ENCODE measurements around the gene PRR14L. TPM values are rescaled to one million over a fixed set of nuclear protein-coding genes. Genes with fewer than 3 reads are reported as not detected.
"Not testable (repeated sequence)": the region's sequence is repeated elsewhere in the genome, so short reads cannot be mapped to it uniquely, and the experiment has no call there.

Gene PRR14L
- total and polyA plus RNA-seq, 8 donors = 25.8 to 55.1 (median 30.3) TPM

- no peak for DNase-seq
- H3K9me3 ChIP-seq = no peaks in the 10 kb centered on the region
- H3K27ac ChIP-seq = no peak overlapping the region
- TF ChIP-seq CTCF (IDR thresholded peaks at IDR 0.05) = no peak
- peak overlapping the region in 1 of 2 donors; percentile 97 for H3K4me3 ChIP-seq
- peaks cover 0 to 10% of the 10 kb centered on the region in 2 donors for H3K36me3 ChIP-seq
- no peak for ATAC-seq
- intact Hi-C loops (cut with DNase I) = no loop called here
- H3K27me3 ChIP-seq = no peaks in the 10 kb centered on the region
- H3K4me1 ChIP-seq = peaks cover 19 to 66% of the 10 kb centered on the region in 2 donors
Observed at GRCh38 chr22:31748490-31748889, 1.4 kb downstream of the PRR14L start.

GRCh38 chr22:31747441-31747840 is 2.5 kb downstream of the PRR14L start:
- Histone ChIP-seq H3K36me3 (peaks cover 0 to 10% of the 10 kb centered on the region in 2 donors), H3K4me1 (peaks cover 15 to 58% of the 10 kb centered on the region in 2 donors), H3K4me3 (no peak overlapping the region), H3K27ac (no peak overlapping the region), H3K27me3 (no peaks in the 10 kb centered on the region), H3K9me3 (no peaks in the 10 kb centered on the region)
- intact Hi-C loops (cut with DNase I) = no loop called here
- ATAC-seq (no peak), DNase-seq (no peak)
- no peak for TF ChIP-seq CTCF (IDR thresholded peaks at IDR 0.05)

- Histone ChIP-seq H3K4me3 (no peak overlapping the region), H3K27ac (no peak overlapping the region), H3K27me3 (no peaks in the 10 kb centered on the region), H3K4me1 (peaks cover 13 to 75% of the 10 kb centered on the region in 2 donors), H3K9me3 (no peaks in the 10 kb centered on the region), H3K36me3 (peaks cover 0 to 12% of the 10 kb centered on the region in 2 donors)
- no peak for ATAC-seq
- TF ChIP-seq CTCF (IDR thresholded peaks at IDR 0.05) = no peak
- intact Hi-C loops (cut with DNase I) = no loop called here
- DNase-seq = no peak
Observed at GRCh38 chr22:31743871-31744270, 6.1 kb downstream of the PRR14L start.

- TF ChIP-seq CTCF (IDR thresholded peaks at IDR 0.05) = no peak
- Histone ChIP-seq H3K27ac (no peak overlapping the region), H3K4me1 (peaks cover 4 to 67% of the 10 kb centered on the region in 2 donors), H3K4me3 (no peak overlapping the region), H3K36me3 (peaks cover 0 to 24% of the 10 kb centered on the region in 2 donors), H3K9me3 (no peaks in the 10 kb centered on the region), H3K27me3 (no peaks in the 10 kb centered on the region)
- DNase-seq (no peak), ATAC-seq (no peak)
- intact Hi-C loops (cut with DNase I) = no loop called here
Observed at GRCh38 chr22:31742682-31743081, 7.2 kb downstream of the PRR14L start.

- no peak overlapping the region for H3K27ac ChIP-seq
- no peaks in the 10 kb centered on the region for H3K27me3 ChIP-seq
- DNase-seq (no peak), ATAC-seq (no peak)
- H3K4me1 ChIP-seq = peaks cover 4 to 61% of the 10 kb centered on the region in 2 donors
- H3K9me3 ChIP-seq = no peaks in the 10 kb centered on the region
- peaks cover 0 to 24% of the 10 kb centered on the region in 2 donors for H3K36me3 ChIP-seq
- no peak overlapping the region for H3K4me3 ChIP-seq
- intact Hi-C loops (cut with DNase I) = no loop called here
- TF ChIP-seq CTCF (IDR thresholded peaks at IDR 0.05) = no peak
Observed at GRCh38 chr22:31742115-31742514, 7.8 kb downstream of the PRR14L start.

- H3K27ac ChIP-seq = peak overlapping the region in 1 of 2 donors; percentile 63
- H3K27me3 ChIP-seq; intact Hi-C loops (cut with DNase I); ATAC-seq; DNase-seq; H3K4me3 ChIP-seq; H3K9me3 ChIP-seq: not testable (repeated sequence)
- peaks cover 4 to 48% of the 10 kb centered on the region in 2 donors for H3K4me1 ChIP-seq
- peaks cover 0 to 32% of the 10 kb centered on the region in 2 donors for H3K36me3 ChIP-seq
Observed at GRCh38 chr22:31740314-31740713, 9.6 kb downstream of the PRR14L start.

Data from left lung (tissue), 10 donors.